Activated CD8-positive, alpha-beta T cell treated with anti-CD3 and anti-CD28 coated beads, Interleukin-2, amount 10 ng/mL, durations not matched to agents 7 days and 5 days (primary cell): Measurements from ENCODE around the gene DNAJC27. TPM values are rescaled to one million over a fixed set of nuclear protein-coding genes. Genes with fewer than 3 reads are reported as not detected.

Experiments used
- ATAC-seq: fragments of 150-1000 bp; cut with Tn5 transposase; one replicate; pipeline ENCODE4 v1.10.0; 2021; ENCODE audit warnings: moderate library complexity
- CTCF ChIA-PET: fragments of 350-600 bp; sonication (Branson Sonifier 250); formaldehyde crosslinking; loops from one replicate; lab custom pipeline; 2021; ENCODE audit warnings: antibody characterized with exemption; lab: Charles Lee
- POLR2A ChIA-PET: fragments of 350-600 bp; sonication (Branson Sonifier 250); formaldehyde crosslinking; loops from one replicate; lab custom pipeline; 2021; ENCODE audit warnings: antibody characterized with exemption; lab: Charles Lee
- DNase-seq: peaks from one replicate; pipeline ENCODE4 v3.0.0-alpha.2; 2020
- H3K27ac Mint-ChIP-seq: one replicate; pipeline ENCODE4 v1.8.0; 2021; ENCODE audit warnings: mild to moderate bottlenecking, mixed read lengths
- H3K27me3 Mint-ChIP-seq: one replicate; pipeline ENCODE4 v1.8.0; 2021; ENCODE audit warnings: low read depth, mixed read lengths
- H3K36me3 Mint-ChIP-seq: one replicate; pipeline ENCODE4 v1.8.0; 2021; ENCODE audit warnings: low read depth, mixed read lengths
- H3K4me1 Mint-ChIP-seq: one replicate; pipeline ENCODE4 v1.8.0; 2021; ENCODE audit warnings: low read depth, mixed read lengths
- H3K4me3 Mint-ChIP-seq: one replicate; pipeline ENCODE4 v1.8.0; 2021; ENCODE audit warnings: mild to moderate bottlenecking, mixed read lengths
- H3K9me3 Mint-ChIP-seq: one replicate; pipeline ENCODE4 v1.8.0; 2022; ENCODE audit warnings: mixed read lengths; ENCODE audit not compliant: insufficient read depth
- total RNA-seq, 2 experiments: library from RNA; stranded (reverse); gene quantifications; one replicate each; pipeline ENCODE4 v1.2.3, GENCODE V29; 2021

DNAJC27 gene
- total RNA-seq, 2 experiments from 2014 or later = 6.5 to 8.0 TPM

GRCh38 chr2:24943427-24944053, 28.2 kb downstream of the DNAJC27 start:
- POLR2A ChIA-PET = interaction anchor here (0.6 kb wide), 1 partner anchor 147 kb away, joined by 5 read pairs; no protein-coding TSS in a partner anchor
- no peaks in the 10 kb centered on the region for H3K4me1 Mint-ChIP-seq
- no peaks in the 10 kb centered on the region for H3K9me3 Mint-ChIP-seq
- no peak overlapping the region for H3K27ac Mint-ChIP-seq
- no peak overlapping the region for H3K4me3 Mint-ChIP-seq
- ATAC-seq = no peak
- DNase-seq = no peak
- CTCF ChIA-PET = interaction anchor here (2.2 kb wide), 1 partner anchor 32 kb away, joined by 7 read pairs; no protein-coding TSS in a partner anchor
- peaks cover 10% of the 10 kb centered on the region for H3K36me3 Mint-ChIP-seq
- H3K27me3 Mint-ChIP-seq = no peaks in the 10 kb centered on the region

- DNase-seq (no peak), ATAC-seq (no peak)
- no peaks in the 10 kb centered on the region for H3K9me3 Mint-ChIP-seq
- POLR2A ChIA-PET = no interaction called here
- no peak overlapping the region for H3K27ac Mint-ChIP-seq
- no peaks in the 10 kb centered on the region for H3K27me3 Mint-ChIP-seq
- H3K4me3 Mint-ChIP-seq = no peak overlapping the region
- H3K4me1 Mint-ChIP-seq = no peaks in the 10 kb centered on the region
- CTCF ChIA-PET = no interaction called here
- no peaks in the 10 kb centered on the region for H3K36me3 Mint-ChIP-seq
Measured at GRCh38 chr2:24939353-24939752, 32.4 kb downstream of the DNAJC27 start.

GRCh38 chr2:24937236-24937635, 34.5 kb downstream of the DNAJC27 start:
- Mint-ChIP-seq H3K4me3 (no peak overlapping the region), H3K9me3 (no peaks in the 10 kb centered on the region), H3K4me1 (no peaks in the 10 kb centered on the region), H3K36me3 (no peaks in the 10 kb centered on the region), H3K27ac (no peak overlapping the region), H3K27me3 (no peaks in the 10 kb centered on the region)
- ChIA-PET CTCF (interaction anchor here (0.9 kb wide), 1 partner anchor 17 kb away, joined by 3 read pairs; no protein-coding TSS in a partner anchor), POLR2A (no interaction called here)
- ATAC-seq = no peak
- DNase-seq = no peak

GRCh38 chr2:24935145-24935544, 36.6 kb downstream of the DNAJC27 start:
- Mint-ChIP-seq H3K36me3 (no peaks in the 10 kb centered on the region), H3K9me3 (no peaks in the 10 kb centered on the region), H3K4me3 (no peak overlapping the region), H3K27ac (no peak overlapping the region), H3K4me1 (peaks cover 8% of the 10 kb centered on the region), H3K27me3 (no peaks in the 10 kb centered on the region)
- ATAC-seq = no peak
- no peak for DNase-seq
- POLR2A ChIA-PET = no interaction called here
- CTCF ChIA-PET = no interaction called here

GRCh38 chr2:24932715-24933114, 39.0 kb downstream of the DNAJC27 start:
- Mint-ChIP-seq H3K27ac (no peak overlapping the region), H3K9me3 (no peaks in the 10 kb centered on the region), H3K36me3 (no peaks in the 10 kb centered on the region), H3K4me1 (peaks cover 8% of the 10 kb centered on the region), H3K4me3 (no peak overlapping the region), H3K27me3 (no peaks in the 10 kb centered on the region)
- DNase-seq (no peak), ATAC-seq (no peak)
- CTCF ChIA-PET = interaction anchor here (1.4 kb wide), 1 partner anchor 8 kb away, joined by 3 read pairs; no protein-coding TSS in a partner anchor
- POLR2A ChIA-PET = interaction anchor here (0.6 kb wide), 2 partner anchors 152 to 884 kb away, joined by 3 to 4 read pairs; no protein-coding TSS in a partner anchor

- Mint-ChIP-seq H3K4me3 (no peak overlapping the region), H3K9me3 (no peaks in the 10 kb centered on the region), H3K36me3 (no peaks in the 10 kb centered on the region), H3K4me1 (peaks cover 8% of the 10 kb centered on the region), H3K27ac (no peak overlapping the region), H3K27me3 (no peaks in the 10 kb centered on the region)
- POLR2A ChIA-PET = interaction anchor here (0.6 kb wide), 1 partner anchor 110 kb away, joined by 3 read pairs; no protein-coding TSS in a partner anchor
- ATAC-seq (peak; percentile 66), DNase-seq (peak; percentile 37)
- CTCF ChIA-PET = interaction anchor here (0.7 kb wide), 1 partner anchor 14 kb away, joined by 4 read pairs; no protein-coding TSS in a partner anchor
Measured at GRCh38 chr2:24930768-24931167, 41.0 kb downstream of the DNAJC27 start.

- H3K4me1 Mint-ChIP-seq = peaks cover 8% of the 10 kb centered on the region
- no peaks in the 10 kb centered on the region for H3K27me3 Mint-ChIP-seq
- DNase-seq (no peak), ATAC-seq (no peak)
- H3K4me3 Mint-ChIP-seq = no peak overlapping the region
- H3K9me3 Mint-ChIP-seq = no peaks in the 10 kb centered on the region
- no peaks in the 10 kb centered on the region for H3K36me3 Mint-ChIP-seq
- ChIA-PET POLR2A (no interaction called here), CTCF (interaction anchor here (0.8 kb wide), 1 partner anchor 47 kb away, joined by 3 read pairs; no protein-coding TSS in a partner anchor)
- no peak overlapping the region for H3K27ac Mint-ChIP-seq
Measured at GRCh38 chr2:24929230-24929629, 42.5 kb downstream of the DNAJC27 start.

- Mint-ChIP-seq H3K9me3 (no peaks in the 10 kb centered on the region), H3K36me3 (no peaks in the 10 kb centered on the region), H3K4me3 (no peak overlapping the region), H3K27me3 (no peaks in the 10 kb centered on the region), H3K27ac (no peak overlapping the region), H3K4me1 (peaks cover 8% of the 10 kb centered on the region)
- ChIA-PET CTCF (no interaction called here), POLR2A (no interaction called here)
- ATAC-seq (no peak), DNase-seq (no peak)
Measured at GRCh38 chr2:24928036-24928435, 43.7 kb downstream of the DNAJC27 start.

GRCh38 chr2:24926602-24927252, 45.0 kb downstream of the DNAJC27 start:
- H3K9me3 Mint-ChIP-seq = no peaks in the 10 kb centered on the region
- H3K27me3 Mint-ChIP-seq = no peaks in the 10 kb centered on the region
- ChIA-PET CTCF (interaction anchor here (0.8 kb wide), 1 partner anchor 29 kb away, joined by 3 read pairs; no protein-coding TSS in a partner anchor), POLR2A (no interaction called here)
- DNase-seq (no peak), ATAC-seq (no peak)
- peak overlapping the region; percentile 19 for H3K4me3 Mint-ChIP-seq
- H3K4me1 Mint-ChIP-seq = peaks cover 8% of the 10 kb centered on the region
- no peaks in the 10 kb centered on the region for H3K36me3 Mint-ChIP-seq
- H3K27ac Mint-ChIP-seq = no peak overlapping the region

- Mint-ChIP-seq H3K27me3 (no peaks in the 10 kb centered on the region), H3K27ac (no peak overlapping the region), H3K9me3 (no peaks in the 10 kb centered on the region), H3K4me1 (peaks cover 7% of the 10 kb centered on the region), H3K4me3 (no peak overlapping the region), H3K36me3 (no peaks in the 10 kb centered on the region)
- ChIA-PET POLR2A (no interaction called here), CTCF (interaction anchor here (0.8 kb wide), 1 partner anchor 29 kb away, joined by 3 read pairs; no protein-coding TSS in a partner anchor)
- ATAC-seq (no peak), DNase-seq (no peak)
Measured at GRCh38 chr2:24926220-24926601, 45.5 kb downstream of the DNAJC27 start.

GRCh38 chr2:24925815-24926214, 45.9 kb downstream of the DNAJC27 start:
- Mint-ChIP-seq H3K4me1 (peaks cover 4% of the 10 kb centered on the region), H3K27me3 (no peaks in the 10 kb centered on the region), H3K9me3 (no peaks in the 10 kb centered on the region), H3K27ac (no peak overlapping the region), H3K36me3 (no peaks in the 10 kb centered on the region), H3K4me3 (no peak overlapping the region)
- POLR2A ChIA-PET = no interaction called here
- DNase-seq (no peak), ATAC-seq (no peak)
- CTCF ChIA-PET = interaction anchor here (0.8 kb wide), 1 partner anchor 28 kb away, joined by 3 read pairs; no protein-coding TSS in a partner anchor

- Mint-ChIP-seq H3K27ac (no peak overlapping the region), H3K27me3 (no peaks in the 10 kb centered on the region), H3K4me3 (no peak overlapping the region), H3K36me3 (no peaks in the 10 kb centered on the region), H3K9me3 (no peaks in the 10 kb centered on the region), H3K4me1 (peaks cover 4% of the 10 kb centered on the region)
- ATAC-seq (no peak), DNase-seq (no peak)
- ChIA-PET POLR2A (interaction anchor here (0.6 kb wide), 1 partner anchor 774 kb away, joined by 4 read pairs; no protein-coding TSS in a partner anchor), CTCF (interaction anchor here (0.9 kb wide), 1 partner anchor 9 kb away, joined by 3 read pairs; no protein-coding TSS in a partner anchor)
Measured at GRCh38 chr2:24924732-24925131, 47.0 kb downstream of the DNAJC27 start.
